GM19324 (cell line): Measurements from ENCODE around the gene DDX52.
"Not testable (repeated sequence)": the region's sequence is repeated elsewhere in the genome, so short reads cannot be mapped to it uniquely, and the experiment has no call there.

Source experiments
- ATAC-seq: cut with Tn5 transposase; IDR thresholded peaks from one replicate; pipeline ENCODE4 v1.9.1; 2021; ENCODE audit warnings: mild to moderate bottlenecking, moderate library complexity; ENCODE audit not compliant: unreplicated experiment, low FRiP score

The DDX52 gene, protein sequence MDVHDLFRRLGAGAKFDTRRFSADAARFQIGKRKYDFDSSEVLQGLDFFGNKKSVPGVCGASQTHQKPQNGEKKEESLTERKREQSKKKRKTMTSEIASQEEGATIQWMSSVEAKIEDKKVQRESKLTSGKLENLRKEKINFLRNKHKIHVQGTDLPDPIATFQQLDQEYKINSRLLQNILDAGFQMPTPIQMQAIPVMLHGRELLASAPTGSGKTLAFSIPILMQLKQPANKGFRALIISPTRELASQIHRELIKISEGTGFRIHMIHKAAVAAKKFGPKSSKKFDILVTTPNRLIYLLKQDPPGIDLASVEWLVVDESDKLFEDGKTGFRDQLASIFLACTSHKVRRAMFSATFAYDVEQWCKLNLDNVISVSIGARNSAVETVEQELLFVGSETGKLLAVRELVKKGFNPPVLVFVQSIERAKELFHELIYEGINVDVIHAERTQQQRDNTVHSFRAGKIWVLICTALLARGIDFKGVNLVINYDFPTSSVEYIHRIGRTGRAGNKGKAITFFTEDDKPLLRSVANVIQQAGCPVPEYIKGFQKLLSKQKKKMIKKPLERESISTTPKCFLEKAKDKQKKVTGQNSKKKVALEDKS

DNA sequence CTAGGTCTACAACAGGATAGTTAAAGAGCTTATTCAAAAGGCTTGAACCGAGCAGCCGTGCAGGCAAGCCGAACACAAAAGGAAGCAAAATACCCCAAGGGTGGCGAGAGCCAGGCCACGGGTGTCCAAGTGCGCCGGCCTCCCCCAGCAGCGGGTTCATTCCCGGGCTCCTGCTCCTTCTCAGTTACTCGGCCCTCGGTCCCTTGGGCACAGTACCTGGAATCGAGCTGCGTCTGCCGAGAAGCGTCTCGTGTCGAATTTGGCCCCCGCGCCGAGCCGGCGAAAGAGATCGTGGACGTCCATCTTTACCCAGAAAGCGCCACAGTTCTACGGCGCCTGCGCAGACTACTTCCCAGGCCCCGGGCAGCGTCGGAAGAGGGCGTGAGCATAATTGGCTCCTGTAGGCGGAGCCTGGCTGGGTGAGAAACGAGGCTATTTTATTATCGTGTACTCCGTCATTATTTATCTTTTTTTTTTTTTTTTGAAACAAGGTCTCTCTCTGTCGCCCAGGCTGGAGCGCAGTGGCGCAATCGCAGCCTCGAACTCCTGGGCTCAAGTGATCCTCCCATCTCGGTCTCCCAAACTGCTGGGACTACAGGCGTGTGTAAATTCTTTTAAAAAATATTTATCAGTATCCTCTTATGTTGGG is at the start of gene DDX52:
Gene DDX52, minus strand, starts transcription at position 329 of the 649 bp plus-strand sequence. Its CDS starts 26 bp downstream, at position 303.
- peak; percentile 82 for ATAC-seq

DNA sequence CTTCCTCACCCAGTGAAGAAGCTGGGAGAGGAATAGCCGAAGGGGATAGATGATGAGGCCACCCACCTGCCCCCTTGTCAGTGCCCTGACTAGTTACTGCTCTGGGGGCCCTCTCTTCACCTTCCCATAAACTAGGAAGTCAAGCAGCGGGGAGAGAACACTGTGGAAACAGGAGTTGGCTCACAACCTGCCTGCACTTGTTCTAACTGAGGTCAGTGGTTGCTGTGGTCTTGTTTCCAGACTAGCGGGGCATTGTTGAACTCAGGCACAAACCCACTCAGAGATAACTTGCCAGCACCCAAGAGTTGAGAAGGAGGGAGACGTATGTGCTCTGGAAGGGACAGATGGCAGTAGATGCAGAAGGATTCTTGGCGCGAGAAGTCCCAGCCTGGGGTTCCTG is 48.6 kb upstream of the DDX52 start:
- no peak for ATAC-seq

DNA sequence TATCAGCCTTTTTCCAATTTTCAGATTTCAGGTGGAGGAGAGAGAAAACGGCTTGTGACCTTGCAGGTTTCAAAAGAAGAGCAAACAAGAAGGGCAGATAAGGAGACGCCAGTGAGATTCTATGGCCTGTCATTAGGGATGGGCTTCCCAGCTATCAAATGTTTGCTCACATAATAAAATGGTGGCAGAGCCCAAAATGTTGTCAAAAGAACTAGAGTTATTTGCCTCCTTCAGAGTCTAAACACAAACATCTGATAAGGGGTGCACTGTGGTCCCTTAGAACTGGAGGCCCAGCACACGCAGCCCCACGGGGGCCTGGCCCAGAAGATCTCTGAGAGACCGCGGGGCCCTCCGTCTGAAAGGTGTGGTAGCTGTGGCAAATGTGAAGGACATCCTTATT is 46.1 kb upstream of the DDX52 start:
- ATAC-seq: no peak

DNA sequence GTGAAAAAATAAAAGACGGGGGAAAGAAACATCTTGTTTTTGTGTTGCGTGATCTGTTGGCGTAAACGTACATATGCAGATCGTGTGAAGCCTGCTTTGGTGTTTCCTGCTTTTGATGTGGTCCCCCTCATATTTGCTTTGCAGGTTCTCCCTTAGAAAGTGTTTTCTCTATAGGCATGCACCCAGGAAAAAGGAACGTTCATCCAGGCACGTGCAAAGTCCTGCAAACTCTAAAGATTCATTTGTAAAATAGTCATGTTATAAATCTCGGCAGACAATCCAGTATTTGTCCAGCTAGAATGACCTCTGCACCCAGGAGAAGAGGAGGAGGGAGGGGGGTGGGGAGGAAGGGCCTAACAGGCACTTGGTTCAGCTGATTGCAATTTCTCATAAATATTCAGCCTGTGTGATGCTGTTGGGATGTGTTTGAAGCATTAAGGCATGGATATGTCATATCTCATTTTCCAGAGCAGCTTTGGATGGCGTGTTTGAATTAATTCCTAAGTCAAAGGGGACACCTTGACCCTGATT is 40.3 kb upstream of the DDX52 start:
- no peak for ATAC-seq

DNA sequence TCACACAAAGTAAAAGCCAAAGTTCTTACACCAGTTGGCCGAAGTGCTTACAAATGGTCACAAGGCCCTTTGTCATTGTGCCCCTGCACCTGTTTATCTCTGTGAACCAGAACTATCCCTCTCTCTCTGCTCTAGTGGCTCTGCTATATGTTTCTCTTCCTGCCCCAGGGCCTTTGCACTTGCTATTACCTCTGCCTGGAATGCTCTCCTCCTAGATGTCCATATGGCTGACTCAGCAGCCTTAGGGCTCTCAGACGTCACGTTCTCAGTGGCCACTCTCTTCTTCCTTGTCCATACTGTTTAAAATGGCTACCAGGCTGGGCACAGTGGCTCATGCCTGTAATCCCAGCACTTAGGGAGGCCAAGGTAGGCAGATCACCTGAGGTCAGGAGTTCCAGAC is 38.8 kb upstream of the DDX52 start:
- ATAC-seq: no peak

DNA sequence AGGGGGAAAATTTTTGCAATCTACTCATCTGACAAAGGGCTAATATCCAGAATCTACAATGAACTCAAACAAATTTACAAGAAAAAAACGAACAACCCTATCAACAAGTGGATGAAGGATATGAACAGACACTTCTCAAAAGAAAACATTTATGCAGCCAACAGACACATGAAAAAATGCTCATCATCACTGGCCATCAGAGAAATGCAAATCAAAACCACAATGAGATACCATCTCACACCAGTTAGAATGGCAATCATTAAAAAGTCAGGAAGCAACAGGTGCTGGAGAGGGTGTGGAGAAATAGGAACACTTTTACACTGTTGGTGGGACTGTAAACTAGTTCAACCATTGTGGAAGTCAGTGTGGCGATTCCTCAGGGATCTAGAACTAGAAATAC is 36.7 kb upstream of the DDX52 start:
- not testable (repeated sequence) for ATAC-seq

DNA sequence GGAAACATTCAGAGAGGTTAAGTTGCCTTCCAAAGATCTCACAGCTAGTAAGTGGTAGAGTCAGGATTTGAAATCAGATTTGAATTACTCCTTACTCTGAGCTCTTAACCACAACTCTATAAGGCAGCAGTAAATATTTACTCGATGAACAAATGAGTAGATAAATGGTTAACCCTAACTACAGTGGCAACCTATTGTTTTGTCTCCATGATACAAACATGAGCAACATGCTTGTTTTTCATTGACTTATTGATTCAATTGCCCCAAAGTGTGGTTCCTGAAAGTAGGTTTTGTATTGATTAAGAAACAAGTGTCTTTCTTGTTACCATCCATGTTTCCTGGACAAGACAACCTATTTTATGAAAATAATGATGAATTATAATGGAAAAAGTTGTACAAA is 34.8 kb upstream of the DDX52 start:
- no peak for ATAC-seq

DNA sequence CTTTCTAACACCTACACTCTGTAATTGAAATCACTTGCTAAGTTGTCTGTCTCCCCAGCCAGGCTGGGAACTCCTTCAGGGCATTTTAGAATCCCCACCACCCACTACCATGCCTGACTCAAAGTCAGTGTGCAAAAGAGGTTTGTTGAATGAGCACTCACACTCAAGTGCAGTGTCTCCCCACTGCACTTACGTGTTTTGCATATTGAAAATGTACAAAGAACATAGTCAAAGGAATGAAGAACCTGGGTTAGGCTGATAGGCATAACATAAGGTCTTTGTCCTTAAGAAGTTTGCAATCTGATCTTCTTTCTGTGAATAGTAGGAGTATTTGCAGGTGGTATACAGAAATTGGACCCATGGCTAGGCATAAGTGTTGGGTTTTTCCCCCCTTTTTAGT is 33.8 kb upstream of the DDX52 start:
- ATAC-seq: no peak

DNA sequence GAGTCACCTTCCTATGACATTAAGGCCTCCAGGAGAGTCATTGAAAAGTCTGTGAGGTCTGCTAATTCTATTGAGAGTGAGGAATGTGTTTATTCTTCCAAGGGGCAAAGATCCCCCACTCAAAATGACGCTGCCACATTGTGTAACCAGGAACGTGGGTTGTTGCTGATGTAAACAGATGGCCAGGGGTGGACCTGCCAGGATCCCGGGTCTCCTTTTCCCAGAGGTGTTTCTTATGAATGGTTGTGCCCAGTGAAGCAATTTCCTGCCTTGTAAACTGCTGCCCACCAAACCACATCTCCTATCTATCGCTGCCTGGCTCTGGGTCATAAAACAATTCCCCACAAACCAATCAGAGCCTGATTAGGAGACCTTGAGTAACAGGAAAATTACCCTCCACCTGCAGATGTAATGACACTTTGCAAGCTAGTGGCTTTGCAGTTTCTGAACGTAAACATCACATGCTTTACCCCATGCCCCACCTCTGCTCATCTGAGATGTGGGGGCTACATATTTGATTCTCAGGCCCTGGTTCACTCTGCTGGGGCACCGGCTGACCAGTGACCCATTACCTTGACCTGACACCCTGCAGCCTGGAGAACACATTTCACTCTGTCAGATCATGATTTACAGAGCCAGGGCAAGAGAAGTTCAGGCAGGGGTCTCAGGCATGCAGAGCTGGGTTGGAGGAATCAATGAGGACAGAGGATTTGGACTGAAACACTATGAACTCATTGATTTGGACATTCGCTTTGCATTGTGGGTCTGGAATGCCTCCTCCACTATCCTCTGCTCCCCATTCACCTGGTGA is 33.1 kb upstream of the DDX52 start:
- ATAC-seq: no peak

DNA sequence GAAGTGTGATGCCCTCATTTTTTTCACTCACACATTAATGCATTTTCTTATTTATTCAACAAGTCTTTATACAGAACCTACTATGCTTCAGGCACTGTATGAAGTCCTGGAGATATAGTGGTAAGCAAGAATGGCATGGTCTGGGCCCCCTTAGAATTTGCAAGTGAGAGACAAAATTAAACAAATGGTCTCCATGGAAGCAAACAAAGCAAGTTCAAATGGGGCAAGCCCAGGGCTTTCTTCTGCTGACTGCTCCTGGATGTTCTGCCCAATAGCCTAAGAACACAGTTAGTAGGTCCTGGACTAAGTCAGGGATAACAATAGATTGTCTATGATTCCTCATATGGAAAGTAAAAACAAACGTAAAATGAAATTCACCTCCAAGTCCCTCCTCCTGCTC is 31.3 kb upstream of the DDX52 start:
- no peak for ATAC-seq

DNA sequence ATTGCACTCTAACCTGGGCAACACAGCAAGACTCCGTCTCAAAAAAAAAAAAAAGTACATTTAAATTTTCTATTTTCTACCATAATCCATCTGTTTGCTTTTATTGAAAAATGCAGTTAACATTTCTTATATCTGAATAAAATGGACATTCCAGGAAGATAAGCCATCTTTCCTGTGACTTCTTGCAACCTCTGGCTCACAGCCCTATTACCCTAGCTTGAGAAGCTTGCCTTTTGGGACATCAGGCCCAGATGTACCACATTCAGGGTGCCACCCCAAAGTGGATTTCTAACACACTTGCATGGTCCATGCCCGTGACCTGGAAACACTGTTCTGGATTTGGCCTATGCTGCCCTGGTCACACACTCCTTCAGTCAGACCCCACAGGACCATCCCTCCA is 30.1 kb upstream of the DDX52 start:
- ATAC-seq: no peak

DNA sequence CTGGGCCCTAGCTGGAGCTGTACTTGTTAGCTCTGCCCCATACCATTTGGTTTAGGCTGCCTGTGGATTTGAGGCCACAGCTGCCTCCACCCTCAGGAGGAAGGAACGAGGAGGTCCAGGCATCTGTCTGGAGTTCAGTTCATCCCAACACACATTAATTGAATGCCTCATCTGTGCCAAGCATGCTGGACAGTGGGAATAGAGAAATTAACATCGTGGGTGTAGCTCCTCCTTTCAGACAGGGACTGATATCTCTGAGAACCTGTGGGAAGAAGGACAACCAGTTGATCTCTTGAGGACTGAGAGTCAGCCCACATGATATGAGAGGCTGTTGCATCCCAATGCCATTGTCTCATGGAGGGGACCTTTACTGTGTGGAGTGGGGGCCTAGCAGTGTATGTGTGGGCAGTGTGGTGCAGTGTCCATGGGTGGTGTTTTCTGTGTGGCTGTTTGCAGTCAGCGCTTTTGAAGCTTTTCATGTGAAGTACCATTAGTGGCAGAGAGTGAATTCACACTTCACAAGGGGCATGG is 29.4 kb upstream of the DDX52 start:
- ATAC-seq: no peak

DNA sequence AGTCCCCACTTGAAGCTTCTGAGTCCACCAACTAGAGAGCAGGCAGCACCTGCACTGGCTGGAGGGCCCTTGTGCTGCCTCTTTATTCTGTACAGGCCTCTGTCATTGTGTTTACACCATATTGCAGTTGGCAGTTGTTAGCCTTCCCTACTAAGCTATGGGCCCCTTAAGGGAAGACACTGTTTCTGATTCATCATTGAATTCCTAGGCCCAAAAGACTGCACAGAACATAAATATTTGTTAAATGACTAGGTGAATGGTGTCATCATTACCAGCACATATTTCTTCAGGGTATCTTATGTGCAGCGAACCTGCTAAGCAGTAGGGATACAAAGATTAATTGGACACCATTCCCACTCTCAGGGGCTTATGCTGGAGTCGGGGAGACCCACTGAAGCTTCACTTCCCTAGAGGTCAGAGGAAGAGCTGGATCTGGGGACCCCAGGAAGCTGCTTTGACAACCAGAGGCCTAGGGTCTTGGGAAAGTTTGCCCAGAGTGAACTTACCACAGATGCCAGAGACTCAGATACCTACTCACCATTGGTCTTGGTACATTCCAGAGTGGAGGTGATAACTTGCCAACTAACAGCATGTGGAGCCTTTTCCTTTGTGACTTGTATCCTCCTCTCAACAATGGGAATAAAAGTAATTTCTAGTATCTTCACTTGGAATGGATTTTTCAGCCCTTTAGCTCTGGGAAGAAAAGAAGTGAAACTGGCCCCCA is 28.7 kb upstream of the DDX52 start:
- ATAC-seq: no peak

DNA sequence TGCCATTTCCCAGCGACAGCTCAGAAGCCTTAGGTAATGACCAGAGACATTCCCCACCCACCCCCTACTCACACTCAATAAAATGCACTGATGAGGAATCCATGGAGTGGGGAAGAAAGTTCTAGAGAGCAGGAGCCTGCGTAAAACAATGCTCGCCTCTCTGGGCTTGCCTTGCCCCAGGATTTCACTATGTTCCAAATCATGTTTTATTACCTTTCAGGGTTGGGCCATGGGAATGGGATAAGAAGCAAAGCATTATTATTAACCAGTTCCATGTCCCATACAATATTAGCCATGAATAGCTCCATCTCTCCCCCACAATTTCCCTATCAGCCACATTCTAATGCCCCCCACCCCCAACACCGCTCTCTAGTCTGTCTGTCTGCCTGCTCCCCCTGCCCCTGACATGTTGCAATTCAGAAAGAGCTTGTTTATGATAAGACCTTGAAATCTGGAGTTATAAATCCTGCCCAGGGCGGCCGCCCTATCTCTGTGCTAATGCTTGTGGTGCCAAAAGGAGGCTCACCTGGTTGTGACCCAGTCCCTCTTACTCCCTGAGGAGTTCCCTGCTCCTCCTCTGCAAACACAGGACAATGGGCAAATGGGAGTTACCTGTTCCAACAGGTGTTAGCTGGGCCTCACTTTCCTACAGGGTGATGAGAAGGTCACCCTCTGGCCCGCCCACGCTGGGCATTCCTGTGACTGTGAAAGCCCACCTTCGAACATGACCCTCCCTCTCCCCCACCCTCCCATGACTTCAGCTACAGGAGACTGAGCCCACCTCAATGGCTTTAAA is 28.0 kb upstream of the DDX52 start:
- ATAC-seq: no peak

DNA sequence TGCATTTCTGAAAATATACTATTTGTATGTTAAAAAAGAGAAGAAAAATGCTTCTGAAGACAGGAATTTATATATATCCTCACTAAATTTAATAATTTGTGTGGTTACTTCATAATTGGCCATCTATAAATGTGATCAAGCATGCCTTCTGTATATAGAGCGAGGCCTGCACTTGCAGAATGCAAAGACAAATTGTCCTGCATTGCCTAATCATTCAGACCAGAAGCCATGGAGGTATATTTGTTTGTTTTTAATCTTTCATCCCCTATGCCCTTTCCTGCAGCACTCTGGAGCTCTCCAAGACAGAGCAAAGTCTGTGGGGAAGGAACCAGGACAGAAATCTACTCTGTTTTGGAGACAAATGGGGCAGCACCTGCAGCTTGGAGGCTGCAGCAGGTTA is 23.8 kb upstream of the DDX52 start:
- no peak for ATAC-seq

DNA sequence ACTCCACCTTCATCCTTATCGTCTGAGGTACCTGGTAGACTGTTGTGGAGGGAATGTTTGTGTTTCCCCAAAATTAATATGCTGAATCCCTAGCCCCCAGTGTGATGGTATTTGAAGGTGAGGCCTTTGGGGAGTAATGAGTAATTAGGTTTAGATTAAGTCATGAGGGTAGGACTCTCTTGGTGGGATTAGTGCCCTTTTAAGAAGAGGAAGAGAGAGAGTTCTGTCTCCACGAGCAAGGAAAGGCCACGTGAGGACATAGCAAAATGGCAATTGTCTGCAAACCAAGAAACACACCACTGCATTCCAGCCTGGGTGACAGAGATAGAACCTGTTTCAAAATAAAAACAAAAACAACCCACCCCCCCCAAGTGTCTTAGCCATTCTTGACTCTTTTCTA is 21.0 kb upstream of the DDX52 start:
- no peak for ATAC-seq

DNA sequence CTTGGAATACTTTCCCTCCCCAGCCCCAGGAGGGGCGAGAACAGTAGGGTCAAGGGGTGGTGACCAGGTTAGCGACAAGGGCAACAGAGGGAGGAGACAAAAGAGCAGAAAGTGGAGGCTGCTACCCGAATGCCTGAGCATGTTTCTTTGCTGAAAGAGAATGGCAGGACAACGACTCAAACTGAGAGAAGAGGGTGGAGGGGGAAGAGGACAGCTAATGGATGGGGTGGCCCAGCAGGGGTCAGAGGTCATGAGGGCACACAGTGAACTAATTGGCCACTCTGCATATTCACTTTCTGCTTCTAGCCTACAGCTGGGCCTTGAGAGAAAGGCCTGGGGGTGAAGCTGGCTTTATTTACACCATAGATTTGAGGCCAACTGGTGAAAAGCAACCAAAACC is 19.1 kb upstream of the DDX52 start:
- ATAC-seq: no peak

DNA sequence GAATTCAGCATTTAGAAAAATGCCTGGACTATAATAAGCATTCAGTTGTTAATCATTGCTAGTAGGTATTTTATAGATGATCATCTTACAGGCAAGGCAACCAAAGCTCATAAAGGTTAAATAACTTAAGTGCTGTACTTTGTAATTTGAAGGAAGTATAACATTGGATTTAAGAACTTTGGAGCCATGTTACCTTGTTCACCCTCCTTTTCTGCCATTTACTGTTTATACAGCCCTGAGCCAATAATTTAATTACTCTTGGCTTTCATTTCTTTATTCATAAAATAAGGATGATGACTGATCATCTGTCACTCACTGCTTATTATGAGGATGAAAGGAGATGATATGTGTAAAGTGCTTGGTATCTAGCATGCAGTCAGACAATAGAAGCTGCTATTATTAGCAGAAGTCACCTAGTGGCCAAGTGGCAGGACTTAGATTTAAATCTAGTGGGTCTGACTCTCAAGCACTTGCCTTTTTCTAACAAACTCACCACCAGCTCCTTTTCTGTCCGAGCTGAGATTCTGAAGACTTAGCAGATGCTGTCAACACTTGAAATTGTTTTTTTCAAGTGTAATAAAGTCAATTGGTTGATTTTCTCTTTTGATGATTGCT is 18.3 kb upstream of the DDX52 start:
- ATAC-seq: no peak

DNA sequence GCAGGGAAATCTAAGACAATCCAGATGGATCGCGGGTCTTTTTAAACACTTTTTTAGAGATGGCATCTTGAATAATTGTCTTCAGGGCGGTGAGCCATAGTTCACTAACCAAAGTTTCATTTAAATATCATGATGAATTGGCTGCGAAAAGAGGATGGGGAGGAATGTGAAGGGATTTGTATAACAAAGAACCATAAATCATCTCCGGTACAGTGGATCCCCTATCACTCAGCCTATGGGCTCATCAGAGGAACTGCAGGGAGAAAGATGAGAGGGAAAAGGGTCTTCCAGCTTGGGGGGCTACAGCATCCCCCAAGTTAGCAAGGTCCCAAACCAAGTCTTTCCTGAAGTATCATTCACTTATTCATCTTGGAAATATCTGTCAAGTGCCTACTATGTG is 16.7 kb upstream of the DDX52 start:
- no peak for ATAC-seq
